Adrenal gland (tissue), 5 donors: ENCODE data around the gene KDM1A.
"Not testable (repeated sequence)": the region's sequence is repeated elsewhere in the genome, so short reads cannot be mapped to it uniquely, and the experiment has no call there.

Experiments
- CTCF ChIP-seq, 6 experiments: fragments of 450-650 bp in 4 of 6; fragments of 200-600 bp in 2 of 6; sonication (generic) in 1 of 6; IDR thresholded peaks; 1 replicate in 5 of 6; 2 replicates in 1 of 6; pipeline versions ENCODE4 v1.5.1 to v1.8.0; 2016 to 2021; ENCODE audit warnings: antibody characterized with exemption in 6 of 6, mild to moderate bottlenecking in 2 of 6, moderate library complexity in 1 of 6
- POLR2A ChIP-seq, 2 donors: fragments of 450-650 bp; IDR thresholded peaks; one replicate each; pipeline ENCODE4 v1.6.1; 2017; ENCODE audit warnings: antibody characterized with exemption in 2 of 2, mild to moderate bottlenecking in 2 of 2, moderate library complexity in 1 of 2
- donor health status: DM: no; HTN: no; CAD: no.

- not testable (repeated sequence) for TF ChIP-seq CTCF, POLR2A (IDR thresholded peaks at IDR 0.05)
Measured at GRCh38 chr1:23010025-23010424, 9.2 kb upstream of the KDM1A start.
